Measurements from ENCODE around the gene ELMOD2. TPM values are rescaled to one million over a fixed set of nuclear protein-coding genes. Genes with fewer than 3 reads are reported as not detected.

The ELMOD2 gene
- total and polyA plus RNA-seq, 2 of the 13 experiments (the other 11 are each of a cell fraction or from before 2014, with no cell fraction given): 10.2 to 38.1 TPM

GRCh38 chr4:140600408-140600807 is 76.4 kb downstream of the ELMOD2 start:
- CTCF ChIA-PET (ENCODE audit: low intra/inter-chr PET ratio, low total read pairs): no interaction called here
- BruUV-seq (replicated peaks): no TSS peak
- TF ChIP-seq ZNF337 (CRISPR knock-in tag; IDR thresholded peaks at IDR 0.05; ENCODE audit: borderline replicate concordance, low read depth) (no peak), NFE2 (CRISPR knock-in tag; IDR thresholded peaks at IDR 0.05) (no peak), CAMTA2 (CRISPR knock-in tag; IDR thresholded peaks at IDR 0.05; ENCODE audit: borderline replicate concordance) (no peak), ELF1 (CRISPR knock-in tag; IDR thresholded peaks at IDR 0.05) (no peak)
- TF ChIP-seq, protein P1, sequence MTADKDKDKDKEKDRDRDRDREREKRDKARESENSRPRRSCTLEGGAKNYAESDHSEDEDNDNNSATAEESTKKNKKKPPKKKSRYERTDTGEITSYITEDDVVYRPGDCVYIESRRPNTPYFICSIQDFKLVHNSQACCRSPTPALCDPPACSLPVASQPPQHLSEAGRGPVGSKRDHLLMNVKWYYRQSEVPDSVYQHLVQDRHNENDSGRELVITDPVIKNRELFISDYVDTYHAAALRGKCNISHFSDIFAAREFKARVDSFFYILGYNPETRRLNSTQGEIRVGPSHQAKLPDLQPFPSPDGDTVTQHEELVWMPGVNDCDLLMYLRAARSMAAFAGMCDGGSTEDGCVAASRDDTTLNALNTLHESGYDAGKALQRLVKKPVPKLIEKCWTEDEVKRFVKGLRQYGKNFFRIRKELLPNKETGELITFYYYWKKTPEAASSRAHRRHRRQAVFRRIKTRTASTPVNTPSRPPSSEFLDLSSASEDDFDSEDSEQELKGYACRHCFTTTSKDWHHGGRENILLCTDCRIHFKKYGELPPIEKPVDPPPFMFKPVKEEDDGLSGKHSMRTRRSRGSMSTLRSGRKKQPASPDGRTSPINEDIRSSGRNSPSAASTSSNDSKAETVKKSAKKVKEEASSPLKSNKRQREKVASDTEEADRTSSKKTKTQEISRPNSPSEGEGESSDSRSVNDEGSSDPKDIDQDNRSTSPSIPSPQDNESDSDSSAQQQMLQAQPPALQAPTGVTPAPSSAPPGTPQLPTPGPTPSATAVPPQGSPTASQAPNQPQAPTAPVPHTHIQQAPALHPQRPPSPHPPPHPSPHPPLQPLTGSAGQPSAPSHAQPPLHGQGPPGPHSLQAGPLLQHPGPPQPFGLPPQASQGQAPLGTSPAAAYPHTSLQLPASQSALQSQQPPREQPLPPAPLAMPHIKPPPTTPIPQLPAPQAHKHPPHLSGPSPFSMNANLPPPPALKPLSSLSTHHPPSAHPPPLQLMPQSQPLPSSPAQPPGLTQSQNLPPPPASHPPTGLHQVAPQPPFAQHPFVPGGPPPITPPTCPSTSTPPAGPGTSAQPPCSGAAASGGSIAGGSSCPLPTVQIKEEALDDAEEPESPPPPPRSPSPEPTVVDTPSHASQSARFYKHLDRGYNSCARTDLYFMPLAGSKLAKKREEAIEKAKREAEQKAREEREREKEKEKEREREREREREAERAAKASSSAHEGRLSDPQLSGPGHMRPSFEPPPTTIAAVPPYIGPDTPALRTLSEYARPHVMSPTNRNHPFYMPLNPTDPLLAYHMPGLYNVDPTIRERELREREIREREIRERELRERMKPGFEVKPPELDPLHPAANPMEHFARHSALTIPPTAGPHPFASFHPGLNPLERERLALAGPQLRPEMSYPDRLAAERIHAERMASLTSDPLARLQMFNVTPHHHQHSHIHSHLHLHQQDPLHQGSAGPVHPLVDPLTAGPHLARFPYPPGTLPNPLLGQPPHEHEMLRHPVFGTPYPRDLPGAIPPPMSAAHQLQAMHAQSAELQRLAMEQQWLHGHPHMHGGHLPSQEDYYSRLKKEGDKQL (CRISPR knock-in tag; IDR thresholded peaks at IDR 0.05; ENCODE audit: low read depth): no peak
- WGBS (ENCODE audit: low lambda C conversion rate): 56% methylated on average over 3 of the region's 8 CpGs
- Histone ChIP-seq H3K4me3 (replicated peaks in 1 of 3; ENCODE audit: insufficient read depth in 1 of 3, low read depth in 2 of 3, low read length in 3 of 3) (no peak overlapping the region), H2AFZ (ENCODE audit: low read length) (no peak overlapping the region), H3K79me2 (ENCODE audit: insufficient read depth, low read length) (no peaks in the 10 kb centered on the region), H3K4me2 (ENCODE audit: low read depth, low read length) (no peak overlapping the region), H3K36me3 (replicated peaks in 1 of 2; ENCODE audit: control insufficient read depth in 1 of 2, insufficient read depth in 2 of 2, low read length in 2 of 2) (no peaks in the 10 kb centered on the region), H4K20me1 (ENCODE audit: insufficient read depth, low read length) (no peaks in the 10 kb centered on the region), H3K27ac (ENCODE audit: extremely low read length, insufficient read depth, low read length) (no peak overlapping the region), H3K27me3 (ENCODE audit: control insufficient read depth in 1 of 2, insufficient read depth in 2 of 2, low read length in 2 of 2) (peaks cover 0 to 7% of the 10 kb centered on the region in 2 experiments; a peak in 3 of 5 replicates), H3K4me1 (ENCODE audit: insufficient read depth, low read length) (no peaks in the 10 kb centered on the region), H3K9me3 (ENCODE audit: low read length) (no peaks in the 10 kb centered on the region), H3K9ac (ENCODE audit: insufficient read depth, low read depth, low read length) (no peak overlapping the region)
- FAIRE-seq (no peak), ATAC-seq (peak; percentile 72), DNase-seq (ENCODE audit: low spot score) (no peak)
- POLR2A ChIA-PET: no interaction called here
- in situ Hi-C loops (cut with HindIII; ENCODE audit: extremely low pct_ligation_motif_present, low pct_unique_long_range_greater_than_20kb) (loop anchor here (10.0 kb wide), 1 partner anchor 254 kb away; no protein-coding TSS in a partner anchor), intact Hi-C loops (cut with micrococcal nuclease; ENCODE audit: unreplicated experiment) (no loop called here)
